Measurements from ENCODE around the gene PRADC1. TPM values are rescaled to one million over a fixed set of nuclear protein-coding genes. Genes with fewer than 3 reads are reported as not detected.
"Not testable (repeated sequence)": the region's sequence is repeated elsewhere in the genome, so short reads cannot be mapped to it uniquely, and the experiment has no call there.

PRADC1 gene
- total RNA-seq, 1 donor from 2014 or later, result 26.8 TPM

GRCh38 chr2:73263540-73264331 lies 30.7 kb upstream of the PRADC1 start:
- Mint-ChIP-seq H3K36me3 (ENCODE audit: unreplicated experiment) (peaks cover 9% of the 10 kb centered on the region), H3K4me1 (ENCODE audit: low read depth, unreplicated experiment) (no peaks in the 10 kb centered on the region), H3K27ac (ENCODE audit: unreplicated experiment) (no peak overlapping the region), H3K27me3 (ENCODE audit: unreplicated experiment) (peaks cover 21% of the 10 kb centered on the region), H3K4me3 (ENCODE audit: unreplicated experiment) (no peak overlapping the region), H3K9me3 (ENCODE audit: unreplicated experiment) (peaks cover 3% of the 10 kb centered on the region)
- TF ChIP-seq CTCF (IDR thresholded peaks at IDR 0.05; ENCODE audit: partially characterized antibody, unreplicated experiment), result no peak
- DNase-seq, result no peak

DNA sequence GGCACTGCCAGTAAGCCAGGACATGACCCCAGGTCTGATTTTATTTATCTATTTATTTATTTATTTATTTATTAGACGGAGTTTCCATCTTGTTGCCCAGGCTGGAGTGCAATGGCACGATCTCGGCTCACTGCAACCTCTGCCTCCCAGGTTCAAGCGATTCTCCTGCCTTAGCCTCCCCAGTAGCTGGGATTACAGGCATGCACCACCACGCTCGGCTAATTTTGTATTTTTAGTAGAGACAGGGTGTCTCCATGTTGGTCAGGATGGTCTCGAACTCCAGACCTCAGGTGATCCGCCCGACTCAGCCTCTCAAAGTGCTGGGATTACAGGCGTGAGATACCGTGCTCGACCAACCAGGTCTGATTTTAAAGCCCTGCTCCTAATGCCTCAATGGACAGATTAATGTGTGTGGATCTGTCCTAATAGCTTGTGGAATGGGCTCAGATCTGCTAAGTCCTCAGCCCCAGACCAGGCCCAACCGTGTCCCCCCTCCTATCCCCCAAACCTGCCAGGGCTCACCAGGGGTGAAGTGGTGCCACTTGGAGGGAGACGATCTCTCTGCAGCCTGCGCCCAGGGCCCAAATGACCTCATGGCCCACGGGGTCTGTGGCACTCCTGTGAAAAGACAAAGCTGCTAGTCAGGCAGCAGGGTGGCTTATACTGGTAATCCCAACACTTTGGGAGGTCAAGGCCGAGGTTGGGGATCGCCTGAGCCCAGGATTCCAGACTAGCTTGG lies 29.8 kb upstream of the PRADC1 start:
- not testable (repeated sequence) for H3K4me3 Mint-ChIP-seq (ENCODE audit: unreplicated experiment); H3K9me3 Mint-ChIP-seq (ENCODE audit: unreplicated experiment); DNase-seq; H3K27ac Mint-ChIP-seq (ENCODE audit: unreplicated experiment); H3K36me3 Mint-ChIP-seq (ENCODE audit: unreplicated experiment); H3K4me1 Mint-ChIP-seq (ENCODE audit: low read depth, unreplicated experiment)
- H3K27me3 Mint-ChIP-seq (ENCODE audit: unreplicated experiment), result peaks cover 12% of the 10 kb centered on the region

DNA sequence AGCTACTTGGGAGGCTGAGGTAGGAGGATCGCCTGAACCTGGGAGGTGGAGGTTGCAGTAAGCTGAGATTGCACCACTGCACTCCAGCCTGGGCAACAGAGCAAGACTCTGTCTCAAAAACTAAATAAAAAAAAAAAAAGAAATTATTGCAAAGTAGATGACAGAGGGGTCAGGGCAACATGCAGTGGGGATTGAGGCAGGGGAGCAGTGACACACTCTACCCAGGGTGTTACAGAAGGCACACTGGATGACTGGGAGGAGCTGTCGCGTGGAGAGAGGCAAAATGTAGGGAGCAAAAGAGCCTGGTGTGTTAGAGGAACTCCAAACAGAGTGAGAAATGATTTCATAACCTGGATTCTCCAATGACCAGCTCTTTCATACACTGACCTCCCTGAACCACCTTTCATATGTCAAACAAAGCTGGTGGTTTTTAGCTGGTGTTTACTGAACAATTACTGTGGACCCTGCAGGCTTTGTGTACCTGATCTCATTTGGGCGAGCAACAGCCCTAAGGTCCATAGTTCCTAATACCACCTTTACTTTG lies 29.1 kb upstream of the PRADC1 start:
- no peak for TF ChIP-seq CTCF (IDR thresholded peaks at IDR 0.05; ENCODE audit: partially characterized antibody, unreplicated experiment)
- Mint-ChIP-seq H3K4me3 (ENCODE audit: unreplicated experiment) (no peak overlapping the region), H3K36me3 (ENCODE audit: unreplicated experiment) (no peaks in the 10 kb centered on the region)

DNA sequence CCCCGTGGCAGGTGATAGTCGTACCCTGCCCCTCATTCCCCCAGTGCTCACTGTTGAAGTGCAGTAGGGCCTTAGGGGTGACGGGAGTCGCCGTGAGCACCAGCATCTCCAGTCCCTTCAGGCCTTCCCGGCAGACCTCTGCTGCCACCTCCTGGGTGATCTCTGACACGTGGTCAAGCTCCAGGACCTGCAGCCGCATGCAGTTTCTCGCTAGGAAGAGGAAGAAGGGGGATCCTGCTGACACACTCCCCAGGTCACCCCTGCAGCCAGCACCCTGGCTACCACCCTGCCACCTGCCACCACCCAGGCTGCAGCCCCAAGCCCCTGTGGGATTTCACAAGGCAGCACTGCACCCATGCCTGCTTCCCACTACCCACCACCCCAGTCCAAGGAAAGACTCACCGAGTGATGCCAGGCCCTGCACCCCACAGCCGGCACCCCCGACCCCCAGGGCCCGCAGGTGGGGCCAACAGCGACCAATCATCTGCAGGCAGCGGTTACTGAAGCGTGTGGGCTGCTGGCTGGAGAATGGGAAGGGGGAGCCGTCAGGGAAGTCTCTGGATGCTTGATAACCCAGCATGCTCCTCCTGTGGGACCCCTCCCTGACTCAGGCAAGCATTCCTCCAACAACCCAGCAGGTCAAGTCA lies 27.4 kb upstream of the PRADC1 start:
- H3K4me3 Mint-ChIP-seq (ENCODE audit: unreplicated experiment), result no peak overlapping the region

More for the DNA sequence above, 29.1 kb upstream of the PRADC1 start:
- Mint-ChIP-seq H3K27me3 (ENCODE audit: unreplicated experiment) (peaks cover 11% of the 10 kb centered on the region), H3K4me1 (ENCODE audit: low read depth, unreplicated experiment) (no peaks in the 10 kb centered on the region), H3K27ac (ENCODE audit: unreplicated experiment) (no peak overlapping the region), H3K9me3 (ENCODE audit: unreplicated experiment) (no peaks in the 10 kb centered on the region)
- DNase-seq, result no peak

More for the DNA sequence above, 27.4 kb upstream of the PRADC1 start:
- no peaks in the 10 kb centered on the region for H3K36me3 Mint-ChIP-seq (ENCODE audit: unreplicated experiment)
- peaks cover 3% of the 10 kb centered on the region for H3K4me1 Mint-ChIP-seq (ENCODE audit: low read depth, unreplicated experiment)
- no peak overlapping the region for H3K27ac Mint-ChIP-seq (ENCODE audit: unreplicated experiment)
- TF ChIP-seq CTCF (IDR thresholded peaks at IDR 0.05; ENCODE audit: partially characterized antibody, unreplicated experiment), result no peak
- H3K27me3 Mint-ChIP-seq (ENCODE audit: unreplicated experiment), result peaks cover 6% of the 10 kb centered on the region
- DNase-seq, result peak; percentile 80
- H3K9me3 Mint-ChIP-seq (ENCODE audit: unreplicated experiment), result no peaks in the 10 kb centered on the region
